Upper lobe of left lung (tissue), 6 donors: ENCODE results near the gene CHSY1. TPM values are rescaled to one million over a fixed set of nuclear protein-coding genes. Genes with fewer than 3 reads are reported as not detected.
A peak's percentile ranks its signal among the peaks of the same experiment; 100 is the strongest.

Experiments
- ATAC-seq, 2 donors: fragments of 200-7000 bp; cut with Tn5 transposase; one replicate each; pipeline ENCODE4 v1.9.1; 2022; ENCODE audit warnings: mild to moderate bottlenecking in 2 of 2, moderate library complexity in 2 of 2; ENCODE audit not compliant: low FRiP score in 2 of 2
- DNase-seq, 2 donors: peaks; one replicate each; pipeline ENCODE4 v3.0.0-alpha.2; 2019 to 2020
- H3K27ac ChIP-seq, 4 donors: fragments of 200-600 bp; sonication (generic); one replicate each; pipeline ENCODE4 v1.5.1; 2016 to 2019
- H3K27me3 ChIP-seq, 4 donors: fragments of 200-600 bp; sonication (generic); one replicate each; pipeline ENCODE4 v1.5.1; 2017 to 2019
- H3K36me3 ChIP-seq, 4 donors: fragments of 200-600 bp; sonication (generic); one replicate each; pipeline ENCODE4 v1.5.1; 2016 to 2019
- H3K4me1 ChIP-seq, 4 donors: fragments of 200-600 bp; sonication (generic); one replicate each; pipeline ENCODE4 v1.5.1; 2018 to 2019
- H3K4me3 ChIP-seq, 4 donors: fragments of 200-600 bp; sonication (generic); one replicate each; pipeline ENCODE4 v1.5.1; 2017 to 2019; ENCODE audit warnings: mild to moderate bottlenecking in 2 of 4, moderate library complexity in 1 of 4
- H3K9me3 ChIP-seq, 4 donors: fragments of 200-600 bp; sonication (generic); one replicate each; pipeline ENCODE4 v1.5.1; 2018 to 2019
- EP300 ChIP-seq, 4 donors: sonication (generic); formaldehyde crosslinking; IDR thresholded peaks; one replicate each; pipeline ENCODE4 v1.5.1; 2017; ENCODE audit warnings: antibody characterized with exemption in 4 of 4, control low read depth in 2 of 4
- POLR2A ChIP-seq, 4 donors: fragments of 450-650 bp; IDR thresholded peaks; one replicate each; pipeline ENCODE4 v1.5.1; 2016 to 2017; ENCODE audit warnings: antibody characterized with exemption in 4 of 4, mild to moderate bottlenecking in 2 of 4
- POLR2AphosphoS5 ChIP-seq, 2 donors: sonication (generic); formaldehyde crosslinking; IDR thresholded peaks; one replicate each; pipeline ENCODE4 v1.5.1; 2017; ENCODE audit warnings: antibody characterized with exemption in 2 of 2
- WGBS, 2 donors: methylation state at CpG; one replicate each; pipeline ENCODE4 v1.1.5; 2017 to 2018; 5-methylcytosine and 5-hydroxymethylcytosine counted together
- total RNA-seq, 6 donors: library from RNA; depleted of rRNA in 4 of 6; stranded (reverse); fragments of >200 nt in 4 of 6; gene quantifications; one replicate each; pipeline versions ENCODE4 v1.1.0 to v1.2.1, GENCODE V29; 2016 to 2021
- TF ChIP-seq, protein P1 (sequence below), 6 experiments: fragments of 450-650 bp in 4 of 6; fragments of 200-600 bp in 2 of 6; sonication (generic) in 2 of 6; IDR thresholded peaks; one replicate each; pipeline ENCODE4 v1.5.1; 2016 to 2019; ENCODE audit warnings: antibody characterized with exemption in 6 of 6
- donor health status: DM: no; HTN: no; CAD: no; lungs with moderate emphysema.
- donor health status: DM: no; HTN: yes; CAD: no; lungs with severe emphysema.

The CHSY1 gene
- total RNA-seq, 6 donors from 2014 or later = 12.4 to 38.3 (median 23.7) TPM

DNA sequence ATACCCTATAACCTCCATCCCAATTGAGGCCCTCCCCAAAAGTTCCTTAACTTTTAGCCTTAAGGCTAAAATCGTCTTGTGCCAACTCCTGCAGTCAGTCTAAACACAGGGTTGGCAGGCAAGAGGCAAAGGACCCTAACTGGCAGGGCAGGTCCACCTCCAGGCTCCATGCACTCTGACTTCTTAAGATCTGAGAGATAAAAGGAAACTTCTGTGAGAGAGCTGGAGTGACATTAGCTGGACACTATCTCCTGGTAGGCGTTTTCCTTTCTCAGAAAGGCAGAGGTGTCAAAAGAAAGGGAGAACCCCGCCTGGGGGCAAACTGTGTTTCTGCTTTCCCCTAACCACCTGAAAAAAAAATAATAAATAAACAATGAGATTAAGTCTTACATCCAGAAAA is 3.6 kb downstream of the CHSY1 start:
- no peak for TF ChIP-seq EP300 (IDR thresholded peaks at IDR 0.05)
- no peak for TF ChIP-seq POLR2A (IDR thresholded peaks at IDR 0.05)
- no peak for DNase-seq
- ATAC-seq = no peak
- no peak overlapping the region for H3K27ac ChIP-seq
- H3K9me3 ChIP-seq = no peaks in the 10 kb centered on the region
- H3K4me3 ChIP-seq = peak overlapping the region in 1 of 4 donors; percentile 8
- 59 to 69% methylated on average over 3 of the region's 3 CpGs for WGBS, 2 donors
- H3K36me3 ChIP-seq = no peaks in the 10 kb centered on the region
- H3K4me1 ChIP-seq = peaks cover 51 to 84% (median 58%) of the 10 kb centered on the region in 4 donors
- no peaks in the 10 kb centered on the region for H3K27me3 ChIP-seq

DNA sequence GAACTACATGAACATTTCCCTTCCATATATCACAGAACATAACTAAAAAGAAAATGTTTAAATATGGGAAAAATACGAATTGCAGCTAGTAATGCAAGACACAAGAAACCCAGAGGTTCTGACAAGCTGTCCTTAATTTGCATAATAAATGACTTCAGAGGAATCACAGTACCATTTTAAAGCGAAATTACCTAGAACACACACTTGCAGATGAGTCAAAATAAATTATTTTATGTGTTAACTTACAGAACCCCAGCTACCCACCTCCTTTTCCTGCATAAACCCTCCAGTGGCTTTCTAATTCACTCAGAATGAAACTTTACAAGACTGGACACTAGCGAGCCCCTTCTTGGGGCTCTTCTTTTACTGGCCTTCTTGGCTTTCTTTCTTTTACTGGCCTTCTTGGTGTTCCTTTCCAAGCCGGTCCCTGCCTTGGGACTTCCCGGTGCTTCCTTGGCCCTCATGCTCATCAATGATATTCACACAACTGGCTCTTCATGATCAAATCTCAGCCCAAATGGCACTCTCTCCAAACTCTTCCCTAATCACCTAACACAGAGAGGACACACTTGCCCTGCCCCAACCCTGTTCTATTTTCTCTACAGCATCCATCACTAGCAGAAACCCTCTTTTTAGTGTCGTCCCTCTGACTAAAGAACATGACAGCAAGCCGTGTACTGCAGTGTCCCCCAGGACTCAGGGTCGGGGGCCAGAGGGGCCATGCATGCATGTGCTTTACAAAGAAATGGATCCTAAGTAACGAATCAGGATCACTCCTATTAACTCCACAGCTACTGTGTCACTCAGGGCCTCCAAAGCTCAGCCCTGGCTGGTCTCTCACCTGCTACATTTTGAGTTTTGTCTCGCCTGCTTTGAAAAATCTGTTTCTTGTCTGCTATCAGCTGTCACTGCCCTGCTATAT is 4.8 kb downstream of the CHSY1 start:
- DNase-seq (no peak), ATAC-seq (no peak)
- no peaks in the 10 kb centered on the region for H3K27me3 ChIP-seq

DNA sequence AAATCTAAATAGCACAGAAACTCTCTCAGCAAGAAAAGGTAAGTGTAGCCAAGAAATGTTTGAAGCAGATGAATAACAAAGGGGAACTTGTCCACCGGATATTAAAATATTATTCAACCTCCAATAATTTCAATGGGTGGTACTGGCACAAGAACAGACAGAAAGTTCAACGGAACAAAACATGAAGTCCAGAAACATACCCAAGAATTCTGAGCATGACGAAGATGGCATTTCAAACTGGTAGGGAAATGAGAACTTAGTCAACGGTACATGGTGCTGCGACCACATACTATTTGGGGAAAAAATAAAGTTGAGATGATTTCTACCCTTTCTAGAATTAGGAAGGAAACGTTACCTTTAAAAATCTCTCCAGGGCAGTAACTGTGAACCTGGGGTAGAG is 5.5 kb downstream of the CHSY1 start:
- Histone ChIP-seq H3K4me3 (no peak overlapping the region), H3K9me3 (no peaks in the 10 kb centered on the region), H3K27ac (peak overlapping the region in 1 of 4 donors; percentile 48), H3K4me1 (peaks cover 65 to 93% (median 71%) of the 10 kb centered on the region in 4 donors), H3K36me3 (no peaks in the 10 kb centered on the region), H3K27me3 (no peaks in the 10 kb centered on the region)
- DNase-seq (no peak), ATAC-seq (no peak)
- TF ChIP-seq POLR2AphosphoS5 (IDR thresholded peaks at IDR 0.05) (no peak), POLR2A (IDR thresholded peaks at IDR 0.05) (no peak), EP300 (IDR thresholded peaks at IDR 0.05) (no peak)
- TF ChIP-seq, protein P1, sequence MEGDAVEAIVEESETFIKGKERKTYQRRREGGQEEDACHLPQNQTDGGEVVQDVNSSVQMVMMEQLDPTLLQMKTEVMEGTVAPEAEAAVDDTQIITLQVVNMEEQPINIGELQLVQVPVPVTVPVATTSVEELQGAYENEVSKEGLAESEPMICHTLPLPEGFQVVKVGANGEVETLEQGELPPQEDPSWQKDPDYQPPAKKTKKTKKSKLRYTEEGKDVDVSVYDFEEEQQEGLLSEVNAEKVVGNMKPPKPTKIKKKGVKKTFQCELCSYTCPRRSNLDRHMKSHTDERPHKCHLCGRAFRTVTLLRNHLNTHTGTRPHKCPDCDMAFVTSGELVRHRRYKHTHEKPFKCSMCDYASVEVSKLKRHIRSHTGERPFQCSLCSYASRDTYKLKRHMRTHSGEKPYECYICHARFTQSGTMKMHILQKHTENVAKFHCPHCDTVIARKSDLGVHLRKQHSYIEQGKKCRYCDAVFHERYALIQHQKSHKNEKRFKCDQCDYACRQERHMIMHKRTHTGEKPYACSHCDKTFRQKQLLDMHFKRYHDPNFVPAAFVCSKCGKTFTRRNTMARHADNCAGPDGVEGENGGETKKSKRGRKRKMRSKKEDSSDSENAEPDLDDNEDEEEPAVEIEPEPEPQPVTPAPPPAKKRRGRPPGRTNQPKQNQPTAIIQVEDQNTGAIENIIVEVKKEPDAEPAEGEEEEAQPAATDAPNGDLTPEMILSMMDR (IDR thresholded peaks at IDR 0.05) = no peak
- 51 to 56% methylated on average over 6 of the region's 6 CpGs for WGBS, 2 donors

More for the DNA sequence above, 4.8 kb downstream of the CHSY1 start:
- Histone ChIP-seq H3K4me1 (peaks cover 59 to 86% (median 65%) of the 10 kb centered on the region in 4 donors), H3K4me3 (no peak overlapping the region), H3K36me3 (no peaks in the 10 kb centered on the region), H3K9me3 (no peaks in the 10 kb centered on the region), H3K27ac (peak overlapping the region in 1 of 4 donors; percentile 48)
- TF ChIP-seq POLR2AphosphoS5 (IDR thresholded peaks at IDR 0.05) (no peak), EP300 (IDR thresholded peaks at IDR 0.05) (no peak), POLR2A (IDR thresholded peaks at IDR 0.05) (no peak)
- 80 to 82% methylated on average over 10 of the region's 10 CpGs for WGBS, 2 donors

DNA sequence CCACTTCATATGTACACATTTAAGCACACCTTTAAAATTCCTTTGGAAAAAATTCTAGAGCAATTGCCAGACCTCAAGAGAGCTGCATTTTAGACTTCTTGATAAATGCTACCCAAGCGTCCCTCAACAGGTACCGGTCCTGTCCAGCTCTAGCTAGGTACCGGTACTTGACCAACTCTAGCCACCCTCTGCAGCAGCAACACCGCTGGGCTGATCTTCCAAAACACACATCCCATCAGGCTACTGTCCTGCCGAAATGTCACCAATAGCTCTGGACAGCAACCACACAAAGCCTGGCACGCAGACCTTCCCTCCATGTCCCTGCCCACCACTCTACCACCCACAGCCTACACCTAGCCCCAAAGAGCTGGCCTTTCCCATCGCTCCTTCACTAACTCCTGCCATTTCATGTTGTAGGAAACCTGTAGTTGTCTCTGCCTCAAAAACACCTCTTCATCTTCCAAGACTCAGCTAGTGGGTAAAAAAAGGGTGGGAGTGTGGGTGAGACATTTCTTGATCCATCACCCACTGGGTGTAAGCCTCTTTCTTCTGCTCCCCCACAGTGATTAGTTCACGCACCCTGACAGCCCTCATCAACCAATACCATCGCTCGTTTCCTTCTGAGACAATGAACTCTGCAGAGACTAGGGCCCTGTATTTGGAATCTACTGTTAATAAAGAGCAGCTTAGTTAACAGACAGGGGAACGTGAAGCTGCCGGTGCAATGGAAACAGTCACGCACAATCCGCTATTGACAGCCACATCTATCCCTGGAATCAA is 6.8 kb downstream of the CHSY1 start:
- ATAC-seq = no peak
- TF ChIP-seq, protein P1 (IDR thresholded peaks at IDR 0.05) = no peak
- TF ChIP-seq POLR2AphosphoS5 (IDR thresholded peaks at IDR 0.05) (no peak), EP300 (IDR thresholded peaks at IDR 0.05) (no peak), POLR2A (IDR thresholded peaks at IDR 0.05) (no peak)
- Histone ChIP-seq H3K36me3 (no peaks in the 10 kb centered on the region), H3K27ac (peak overlapping the region in 2 of 4 donors; percentile 77 to 81), H3K27me3 (no peaks in the 10 kb centered on the region), H3K9me3 (no peaks in the 10 kb centered on the region), H3K4me1 (peaks cover 70 to 98% (median 79%) of the 10 kb centered on the region in 4 donors), H3K4me3 (no peak overlapping the region)
- 92 to 93% methylated on average over 14 of the region's 14 CpGs for WGBS, 2 donors
- DNase-seq = no peak

DNA sequence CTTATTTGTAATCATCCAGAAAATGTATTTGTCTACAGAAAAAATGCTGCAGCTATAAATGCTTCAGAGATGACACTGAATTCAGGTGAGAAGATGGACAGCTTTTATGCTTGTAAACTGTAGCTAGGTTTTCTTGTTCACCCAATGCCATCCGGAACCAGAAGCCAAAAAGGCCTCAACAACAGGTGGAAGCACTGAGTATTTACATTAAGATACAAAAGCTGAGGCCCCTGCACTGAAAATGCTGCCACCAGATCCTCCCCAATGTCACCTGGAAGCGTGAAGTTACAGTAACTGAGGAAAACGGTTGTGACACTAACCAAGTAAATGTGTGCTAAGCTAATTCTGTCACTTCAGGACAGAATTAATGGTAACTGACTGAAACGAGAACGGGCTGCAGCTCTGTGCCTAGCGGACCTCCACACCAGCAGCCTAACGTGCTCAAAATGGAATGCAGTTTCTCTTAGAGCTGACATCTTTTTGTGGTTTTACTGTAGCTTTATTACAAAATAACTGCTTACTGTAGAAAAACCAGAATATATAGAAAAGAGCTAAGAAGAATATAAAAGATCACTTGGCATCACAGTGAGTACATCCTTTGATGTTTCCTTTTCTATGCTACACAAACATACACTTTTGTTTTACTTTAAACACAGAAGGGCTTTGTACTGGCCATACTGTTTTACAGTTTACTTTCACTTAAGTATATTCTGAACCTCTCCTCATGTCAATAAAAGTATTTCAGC is 7.6 kb downstream of the CHSY1 start:
- Histone ChIP-seq H3K27me3 (no peaks in the 10 kb centered on the region), H3K9me3 (no peaks in the 10 kb centered on the region), H3K36me3 (no peaks in the 10 kb centered on the region), H3K4me1 (peaks cover 71 to 98% (median 79%) of the 10 kb centered on the region in 4 donors), H3K4me3 (no peak overlapping the region), H3K27ac (peak overlapping the region in 2 of 4 donors; percentile 77 to 81)
- DNase-seq (no peak), ATAC-seq (peak in 1 of 2 donors; percentile 31)
- WGBS, 2 donors = 39 to 53% methylated on average over 7 of the region's 7 CpGs
- TF ChIP-seq POLR2AphosphoS5 (IDR thresholded peaks at IDR 0.05) (no peak), EP300 (IDR thresholded peaks at IDR 0.05) (no peak), POLR2A (IDR thresholded peaks at IDR 0.05) (no peak)
- TF ChIP-seq, protein P1 (IDR thresholded peaks at IDR 0.05) = no peak
